ENCODE data around the gene CADM2.

CADM2 gene

DNA sequence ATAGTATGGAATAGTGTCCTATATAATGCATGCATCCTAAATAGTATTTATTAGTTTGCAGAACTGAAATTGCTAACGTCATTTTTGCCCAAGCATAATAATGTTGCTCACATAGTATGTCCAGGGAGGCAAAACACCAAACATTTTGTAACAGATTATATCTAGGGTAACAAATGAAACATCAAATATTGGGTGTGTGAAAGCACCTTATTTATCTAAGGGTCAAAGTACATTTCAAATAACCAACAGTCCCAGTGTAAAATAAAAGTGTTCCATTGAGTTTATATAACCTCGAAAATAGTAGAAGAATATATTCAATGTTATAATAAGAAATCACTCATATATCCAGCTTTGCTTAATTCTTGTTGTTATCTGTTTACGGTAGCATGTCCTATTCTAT lies 363.1 kb downstream of the CADM2 start:
- no peak for DNase-seq (ENCODE audit: low read depth)

DNA sequence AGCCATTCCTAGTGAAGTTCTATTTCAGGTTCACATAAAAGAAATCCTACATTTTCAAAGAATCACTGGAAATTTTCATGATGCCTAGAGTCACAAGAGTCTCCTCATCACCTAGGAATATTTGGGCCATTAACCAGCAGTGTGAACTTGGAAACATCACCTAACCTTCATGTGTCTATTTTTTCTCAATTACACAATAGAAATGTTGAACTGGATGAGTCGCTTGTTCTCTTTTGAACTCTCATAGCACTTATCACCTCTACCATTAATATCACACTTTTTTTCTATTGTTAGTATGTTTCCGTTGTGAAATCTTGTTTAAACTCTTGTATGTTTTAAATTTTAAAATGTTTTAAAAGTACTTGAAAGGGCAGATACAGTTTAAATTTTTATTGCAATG lies 371.3 kb downstream of the CADM2 start:
- no peak for DNase-seq (ENCODE audit: low read depth)

DNA sequence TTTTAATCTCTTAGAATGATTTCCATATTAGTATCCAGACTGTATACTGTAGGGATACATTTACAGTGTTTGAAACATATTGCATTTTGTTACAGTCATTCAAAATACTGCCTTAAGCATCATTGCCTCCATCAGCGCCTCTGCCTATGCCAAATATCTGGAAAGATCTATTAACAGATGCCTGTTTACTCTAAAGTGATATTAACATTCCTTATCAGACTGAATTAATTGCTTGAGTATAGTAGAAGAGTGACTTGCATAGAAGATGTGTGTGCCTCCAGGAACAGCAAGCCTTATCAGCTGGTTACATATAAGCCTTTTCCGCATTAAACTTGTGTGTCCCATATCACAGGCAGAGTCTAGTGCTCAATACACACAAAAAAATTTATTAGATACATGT lies 379.1 kb downstream of the CADM2 start:
- DNase-seq (ENCODE audit: low read depth) = no peak

DNA sequence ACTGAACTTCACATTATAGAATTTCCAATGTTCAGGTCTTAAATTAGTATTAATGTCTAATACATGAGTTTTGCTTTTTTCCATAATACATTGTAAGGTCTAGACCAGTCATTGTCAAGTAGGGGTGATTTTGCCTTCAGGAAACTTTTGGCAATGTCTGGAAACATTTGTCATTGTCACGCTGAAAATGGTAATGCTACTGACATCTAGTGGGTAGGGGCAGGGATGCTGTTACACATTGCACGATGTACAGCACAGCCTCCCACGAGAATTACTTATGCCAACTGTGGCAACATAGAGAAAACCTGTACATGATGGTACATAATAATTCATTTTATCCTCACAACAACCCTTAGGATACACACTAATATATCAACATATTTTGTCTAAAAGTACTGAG lies 384.1 kb downstream of the CADM2 start:
- DNase-seq (ENCODE audit: low read depth) = no peak

DNA sequence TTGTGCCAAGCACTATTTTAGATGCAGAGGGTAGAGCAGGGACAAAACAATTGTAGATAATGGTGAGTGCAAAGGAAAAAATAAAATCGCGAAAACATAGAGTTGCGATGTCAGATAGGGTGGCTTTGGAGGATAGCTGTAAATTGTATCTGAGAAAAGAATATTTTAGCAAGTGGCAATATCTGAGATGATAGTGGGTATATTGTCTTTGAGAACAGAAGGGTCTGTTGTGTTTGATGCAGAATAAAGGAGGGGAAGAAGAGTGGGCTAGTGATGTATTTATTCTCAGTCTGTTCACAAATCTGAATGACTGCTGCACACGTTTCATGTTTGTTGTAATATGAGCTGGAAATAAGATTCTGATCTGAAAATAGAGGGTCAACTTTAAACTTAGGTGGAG lies 396.8 kb downstream of the CADM2 start:
- DNase-seq (ENCODE audit: low read depth) = no peak

DNA sequence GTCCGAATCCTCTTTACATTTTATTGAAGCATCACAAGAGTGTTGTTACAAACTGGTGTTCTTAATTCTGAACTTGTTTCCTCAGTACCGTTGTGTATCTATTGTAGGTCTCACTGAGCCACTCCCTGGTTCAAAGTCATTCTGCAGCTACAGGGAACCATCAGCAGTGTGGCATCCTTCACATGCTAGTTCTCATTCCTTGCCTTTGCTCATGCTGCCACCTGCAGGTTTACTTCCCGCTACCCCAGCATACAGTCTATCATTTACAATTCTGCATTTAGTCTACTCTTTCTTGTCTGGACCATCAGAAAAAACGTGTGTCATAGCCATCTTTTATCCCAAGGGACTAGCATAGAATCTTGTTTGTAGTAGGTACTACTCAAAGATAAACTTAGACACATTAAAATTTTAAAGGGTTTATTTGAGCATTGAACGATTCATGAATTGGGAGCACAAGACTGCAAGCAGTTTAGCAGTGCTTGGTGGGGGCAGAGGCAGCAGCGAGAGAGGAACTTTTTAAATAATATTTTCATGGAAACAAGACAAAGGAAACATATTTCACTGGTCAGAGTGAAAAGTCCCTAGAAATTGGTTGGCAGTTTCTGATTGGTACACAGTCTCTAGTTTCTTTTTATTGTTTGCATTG lies 402.1 kb downstream of the CADM2 start:
- DNase-seq (ENCODE audit: low read depth) = no peak

DNA sequence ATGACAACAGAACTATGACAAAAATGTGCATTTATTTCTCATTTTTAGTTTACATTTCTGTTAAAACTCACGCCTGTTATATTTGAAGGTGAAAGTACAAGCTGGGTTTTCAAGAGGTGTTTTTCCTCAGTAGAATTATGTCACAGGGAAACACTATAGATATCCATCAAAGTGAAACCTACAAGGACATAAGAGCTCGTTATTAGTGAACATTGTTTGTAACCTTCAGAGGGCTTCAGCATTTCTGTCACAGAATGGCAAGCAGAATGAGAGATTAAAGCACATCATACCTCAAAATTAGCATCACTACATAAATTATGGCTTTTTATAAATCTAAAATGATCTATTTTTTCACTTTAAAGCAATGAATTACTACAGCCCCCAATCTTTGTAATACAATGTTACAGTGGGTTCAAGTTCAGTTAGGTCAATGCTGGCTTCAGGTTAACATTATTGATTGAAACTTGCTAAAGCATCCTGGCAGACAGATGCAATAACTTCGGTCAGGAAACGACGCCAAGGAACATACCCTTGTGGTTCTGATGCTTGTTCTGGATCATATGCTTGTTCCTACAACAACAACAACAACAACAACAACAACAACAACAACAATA lies 405.6 kb downstream of the CADM2 start:
- no peak for DNase-seq (ENCODE audit: low read depth)

DNA sequence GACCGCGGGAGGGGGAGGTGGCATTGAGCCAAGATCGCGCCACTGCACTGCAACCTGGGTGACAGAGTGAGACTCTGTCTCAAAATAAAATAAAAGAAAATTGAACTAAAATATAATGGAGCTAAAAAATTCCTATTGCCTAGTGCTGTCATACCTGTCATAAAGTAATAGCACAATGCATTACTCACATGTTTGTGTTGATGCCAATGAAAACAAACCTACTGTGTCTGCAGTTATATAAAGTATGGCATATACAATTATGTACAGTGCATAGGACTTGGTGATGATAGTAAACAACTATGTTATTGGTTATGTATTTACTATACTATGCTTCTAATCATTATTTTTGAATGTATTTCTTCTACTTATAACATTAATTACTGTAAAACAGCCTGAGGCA lies 411.6 kb downstream of the CADM2 start:
- DNase-seq (ENCODE audit: low read depth) = no peak

DNA sequence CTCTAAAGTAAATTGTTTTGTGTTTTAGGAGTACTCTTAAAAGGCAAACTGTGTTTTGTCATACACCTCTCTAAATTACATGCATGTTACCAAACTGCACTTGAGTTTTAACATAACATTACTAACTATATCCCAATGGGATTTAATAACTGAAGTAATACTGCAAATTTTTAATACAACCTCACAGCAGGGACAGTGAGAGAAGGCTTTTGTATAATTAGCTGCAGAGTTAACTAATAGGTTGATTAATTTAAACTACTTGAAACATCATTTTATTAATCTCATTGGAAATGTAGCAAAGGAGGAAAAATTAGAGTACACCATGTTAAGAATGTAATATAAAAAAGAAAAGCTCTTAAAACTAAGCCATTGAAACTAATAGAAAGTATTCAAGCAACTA lies 417.3 kb downstream of the CADM2 start:
- DNase-seq (ENCODE audit: low read depth) = no peak

DNA sequence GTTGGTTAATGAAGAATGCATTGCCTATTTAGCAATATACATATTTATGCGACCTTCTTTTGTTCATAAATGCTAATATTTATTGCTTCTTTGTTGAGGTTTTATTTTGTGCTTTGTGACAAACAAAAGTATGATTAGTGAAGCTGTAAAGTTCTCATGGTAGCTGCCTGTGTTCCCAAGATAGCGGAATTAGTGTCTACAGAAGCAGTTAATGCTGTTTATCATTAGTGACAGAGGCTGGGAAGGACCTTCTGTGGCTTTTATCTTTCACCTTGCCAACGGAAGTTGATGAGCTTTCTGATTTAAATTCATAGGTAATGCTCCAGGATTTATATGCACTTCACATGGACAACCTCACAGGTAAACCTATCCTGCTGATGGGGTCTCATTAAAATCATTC lies 418.3 kb downstream of the CADM2 start:
- no peak for DNase-seq (ENCODE audit: low read depth)

DNA sequence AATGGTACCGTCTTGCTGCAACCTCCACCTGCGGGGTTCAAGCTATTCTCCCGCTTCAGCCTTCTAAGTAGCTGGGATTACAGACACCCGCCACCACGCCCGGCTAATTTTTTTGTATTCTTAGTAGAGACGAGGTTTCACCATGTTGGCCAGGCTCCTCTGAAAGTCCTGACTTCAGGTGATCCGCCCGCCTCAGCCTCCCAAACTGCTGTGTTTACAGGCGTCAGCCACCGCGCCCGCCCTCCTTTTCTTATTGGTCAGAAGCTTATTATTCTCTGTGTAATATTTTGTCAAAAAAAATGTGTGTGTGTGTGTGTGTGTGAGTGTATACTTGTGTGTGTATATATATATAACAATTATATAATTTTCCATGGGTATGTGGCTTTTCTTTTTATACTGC lies 425.6 kb downstream of the CADM2 start:
- DNase-seq (ENCODE audit: low read depth) = no peak

DNA sequence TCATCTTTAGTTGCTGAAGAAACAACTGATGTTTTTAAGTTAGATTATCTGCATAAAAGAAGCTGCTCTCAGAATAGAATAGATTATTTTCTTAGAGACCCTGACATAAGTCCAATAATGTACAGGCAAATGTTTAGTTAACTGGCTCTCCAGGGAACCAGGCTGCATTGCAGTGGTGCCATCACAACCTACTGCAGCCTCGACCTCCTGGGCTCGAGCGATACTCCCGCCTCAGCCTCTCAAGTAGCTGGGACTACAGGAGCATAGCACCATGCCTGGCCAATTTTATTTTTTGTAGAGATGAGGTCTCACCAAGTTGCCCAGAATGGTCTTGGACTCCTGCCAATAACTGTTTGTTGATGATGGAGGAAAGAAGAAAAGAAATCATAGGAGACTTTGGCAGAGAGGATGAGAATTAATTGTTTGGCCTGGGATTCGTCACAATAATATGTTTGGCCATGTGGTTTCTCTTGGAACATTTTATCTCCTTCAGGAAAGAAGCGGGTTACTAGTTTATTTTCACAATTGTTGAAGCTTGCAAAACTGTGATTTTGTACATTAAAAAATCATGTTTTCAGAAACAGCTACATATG lies 429.2 kb downstream of the CADM2 start:
- DNase-seq (ENCODE audit: low read depth) = no peak

DNA sequence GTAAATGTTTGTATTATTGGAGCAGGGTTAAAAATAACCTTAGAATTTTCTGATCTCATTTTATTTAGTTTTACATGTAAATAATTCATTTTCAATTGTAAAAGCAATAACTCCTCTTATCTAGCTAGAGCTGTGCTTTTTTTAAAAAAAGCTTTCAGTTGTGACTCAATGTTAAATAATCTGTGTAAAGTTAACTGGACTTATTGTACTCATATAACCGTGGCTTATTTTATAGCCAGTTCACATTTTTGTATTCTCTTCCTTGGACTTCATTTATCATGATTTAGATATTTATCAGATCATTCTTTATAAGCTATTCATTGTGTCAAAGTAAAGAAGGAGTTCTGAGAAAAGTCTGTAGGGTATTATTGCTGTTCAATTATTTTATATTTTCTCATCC lies 435.6 kb downstream of the CADM2 start:
- DNase-seq (ENCODE audit: low read depth) = no peak

DNA sequence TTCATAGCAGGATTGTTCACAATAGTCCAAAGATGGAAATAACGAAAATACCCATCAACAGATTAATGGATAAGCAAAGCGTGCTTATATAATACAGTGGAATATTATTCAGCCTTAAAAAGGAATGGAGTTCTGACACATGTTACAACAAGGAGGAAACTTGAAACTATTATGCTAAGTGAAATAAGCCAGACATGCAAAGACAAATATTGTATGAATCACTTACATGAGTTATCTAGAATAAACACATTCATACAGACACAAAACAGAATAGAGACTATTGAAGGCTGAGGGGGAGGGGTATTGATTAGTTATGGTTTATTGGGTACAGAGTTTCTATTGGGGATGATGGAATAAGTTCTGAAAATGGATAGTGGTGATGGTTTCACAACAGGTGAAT lies 438.6 kb downstream of the CADM2 start:
- no peak for DNase-seq (ENCODE audit: low read depth)

DNA sequence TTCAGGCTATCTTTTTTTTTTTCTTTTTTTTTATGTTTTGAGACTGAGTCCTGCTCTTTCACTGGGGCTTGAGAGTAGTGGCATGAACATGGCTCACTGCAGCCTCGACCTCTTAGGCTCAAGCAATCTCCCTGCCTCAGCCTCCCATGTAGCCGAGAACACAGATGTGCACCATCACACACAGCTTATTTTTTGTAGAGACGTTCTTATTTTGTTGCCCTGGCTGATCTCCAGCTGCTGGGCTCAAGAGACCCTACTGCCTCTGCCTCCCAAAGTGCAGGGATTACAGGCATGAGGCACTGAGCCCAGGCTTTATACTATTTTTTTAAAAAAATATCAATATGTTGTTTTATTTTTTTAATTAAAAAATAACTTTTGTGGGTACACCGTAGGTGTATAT lies 467.3 kb downstream of the CADM2 start:
- no peak for DNase-seq (ENCODE audit: low read depth)

DNA sequence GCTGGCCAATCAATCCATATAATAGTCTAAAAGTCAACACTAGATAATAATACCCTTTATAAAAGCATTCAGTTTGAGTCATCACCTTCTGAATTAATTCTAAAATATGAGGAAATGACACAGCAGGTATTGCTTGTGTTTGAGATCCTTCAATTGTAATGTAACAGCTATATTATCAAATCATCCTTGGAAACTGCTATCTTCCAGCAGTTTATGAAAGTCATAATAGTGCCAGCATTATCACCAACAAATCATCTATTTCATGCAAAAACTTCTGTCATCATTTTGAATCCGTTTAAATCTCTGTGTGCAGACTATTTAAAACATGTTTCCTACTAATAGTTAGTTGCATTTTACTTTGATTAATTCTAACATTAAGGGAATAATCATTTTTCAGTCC lies 468.7 kb downstream of the CADM2 start:
- DNase-seq (ENCODE audit: low read depth) = no peak

DNA sequence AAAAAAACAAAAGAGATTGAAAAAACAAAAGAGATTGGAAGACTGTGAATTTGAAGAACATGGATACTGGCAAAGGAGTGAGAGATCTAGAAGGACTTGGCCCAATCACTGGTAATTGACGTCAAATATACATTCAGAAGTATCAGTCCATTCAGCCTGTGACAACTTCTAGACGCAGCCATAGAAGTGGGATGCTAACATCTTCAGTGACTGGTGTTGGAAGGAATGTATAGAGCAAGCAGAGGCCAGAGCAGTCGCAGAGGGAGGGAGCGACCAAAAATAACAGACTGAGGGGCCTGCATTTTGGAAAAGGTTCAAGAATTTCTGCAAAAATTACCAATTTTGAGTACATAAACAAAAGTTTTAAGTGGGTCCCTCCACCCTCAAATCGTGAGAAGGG lies 473.3 kb downstream of the CADM2 start:
- DNase-seq (ENCODE audit: low read depth) = no peak

DNA sequence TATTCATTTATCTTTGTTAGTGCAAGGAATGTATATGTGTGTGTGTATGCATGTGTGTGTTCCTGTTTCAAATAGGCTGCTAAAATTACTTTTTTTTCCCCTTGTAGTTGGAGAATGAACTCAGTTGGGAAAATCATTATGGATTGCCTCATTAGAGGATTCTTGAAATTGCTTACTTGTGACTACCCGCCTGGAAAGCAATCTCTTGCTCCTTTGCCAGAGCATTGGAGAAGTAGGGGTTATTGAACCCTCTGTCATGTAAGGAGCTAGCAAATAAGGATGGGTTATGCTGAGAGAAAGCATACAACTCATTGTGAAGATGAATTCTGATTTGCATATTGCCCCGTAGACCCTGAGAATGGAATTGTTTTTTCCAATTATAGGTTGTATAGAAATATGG lies 474.5 kb downstream of the CADM2 start:
- no peak for DNase-seq (ENCODE audit: low read depth)

DNA sequence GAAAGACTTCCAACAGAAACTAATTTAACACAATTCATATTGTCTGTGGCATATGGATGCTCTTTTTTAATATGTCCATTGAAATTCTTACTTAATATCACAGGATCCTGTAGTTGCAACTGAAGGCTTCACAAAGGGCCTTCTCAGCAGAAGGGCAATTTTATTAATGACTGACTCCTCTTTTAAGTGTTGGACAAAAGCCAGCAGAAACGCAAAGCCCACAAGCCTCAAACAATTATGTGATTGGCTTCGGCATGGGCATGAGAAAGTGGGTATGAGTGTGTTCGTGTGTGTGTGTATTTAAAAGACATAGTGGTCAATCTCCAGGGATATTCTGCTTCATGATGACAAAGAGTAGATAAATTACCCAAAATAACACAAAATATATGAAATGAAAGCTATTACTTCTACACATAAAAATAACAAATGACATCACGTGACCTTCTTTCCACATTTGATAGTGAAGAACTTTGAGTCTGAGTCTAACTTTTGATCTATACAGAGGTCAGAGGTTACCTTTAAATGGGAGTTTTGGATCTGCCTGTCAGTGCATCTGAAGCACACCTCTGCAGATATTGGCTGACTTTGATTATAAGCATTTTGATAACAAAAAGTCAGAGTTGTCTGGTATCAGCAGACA lies 496.9 kb downstream of the CADM2 start:
- DNase-seq (ENCODE audit: low read depth) = no peak

DNA sequence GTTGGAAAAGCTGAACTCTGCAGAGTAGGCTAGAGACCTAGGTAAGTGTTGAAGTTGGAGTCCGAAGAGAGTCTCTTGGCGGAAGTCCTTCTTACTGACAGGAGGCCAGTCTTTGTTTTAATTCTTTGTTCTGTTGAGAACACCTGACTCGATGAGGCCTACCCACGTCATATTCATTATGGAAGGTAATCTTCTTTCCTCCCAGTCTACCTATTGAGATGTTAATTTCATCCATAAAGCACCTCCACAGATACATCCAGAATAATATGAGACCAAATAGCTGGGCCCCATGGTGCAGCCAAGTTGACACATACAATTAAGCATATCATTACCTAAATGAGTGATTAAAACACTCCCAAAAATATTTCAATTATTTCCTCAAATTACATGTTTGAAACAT lies 515.5 kb downstream of the CADM2 start:
- no peak for DNase-seq (ENCODE audit: low read depth)

DNA sequence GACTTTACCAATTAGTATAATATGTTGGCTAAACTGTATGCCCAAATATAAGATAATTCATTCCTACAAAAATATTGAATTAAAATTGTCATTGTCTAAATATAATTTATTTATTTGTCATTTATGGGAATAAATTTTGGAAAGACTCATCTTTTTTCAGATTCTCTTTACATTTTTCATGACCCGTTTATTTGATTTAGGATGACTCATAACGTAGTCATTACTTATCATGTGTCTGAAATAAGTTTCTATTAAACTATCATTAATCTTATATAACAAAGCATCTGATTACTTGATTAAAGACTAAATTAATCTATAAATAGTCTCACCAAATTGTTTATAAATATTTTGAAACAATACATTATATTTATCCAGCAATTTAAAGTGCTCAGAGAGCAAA lies 516.6 kb downstream of the CADM2 start:
- no peak for DNase-seq (ENCODE audit: low read depth)

DNA sequence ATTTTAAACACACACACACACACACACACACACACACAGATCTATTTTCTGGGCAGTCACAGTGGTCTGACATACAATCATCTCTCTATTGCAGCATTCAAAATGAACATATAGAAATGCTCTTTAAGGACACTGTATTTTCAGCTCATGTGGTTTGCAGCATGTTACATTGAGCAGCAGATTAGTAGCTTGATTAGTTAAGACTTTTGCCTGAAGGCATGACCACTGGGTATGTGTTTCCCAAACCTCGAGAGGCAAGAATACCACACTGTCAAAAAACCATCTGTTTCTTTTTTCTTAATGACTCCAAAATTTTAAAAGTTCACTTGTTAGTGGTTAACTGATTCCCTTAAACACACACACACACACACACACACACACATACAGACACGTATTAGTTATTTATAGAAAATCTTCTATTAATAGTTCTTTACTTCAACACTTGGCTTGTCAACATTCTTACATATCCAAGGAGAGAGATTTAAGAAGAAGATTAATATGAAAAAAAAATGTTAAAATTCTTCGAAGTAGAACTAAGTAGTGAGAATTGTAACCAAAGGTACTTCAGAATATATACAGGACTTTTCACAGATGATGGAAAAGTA lies 518.2 kb downstream of the CADM2 start:
- no peak for DNase-seq (ENCODE audit: low read depth)

Measured in activated gamma-delta T cell treated with anti-CD3 and anti-CD28 coated beads, Interleukin-2, amount 50 U/mL, for 16 hours (primary cell).